Measurements from ENCODE around the gene EP400.

EP400 gene

GRCh38 chr12:132000286-132000872 is 50.6 kb downstream of the EP400 start:
- Histone ChIP-seq H3K27me3 (ENCODE audit: low read depth, low read length) (no peaks in the 10 kb centered on the region), H3K36me3 (ENCODE audit: control insufficient read depth in 1 of 2, insufficient read depth in 2 of 2, low read length in 2 of 2) (peaks cover 1 to 28% of the 10 kb centered on the region in 2 donors), H3K4me1 (ENCODE audit: control insufficient read depth in 1 of 2, insufficient read depth in 2 of 2, low read length in 2 of 2) (no peaks in the 10 kb centered on the region), H3K9me3 (ENCODE audit: control insufficient read depth in 1 of 2, low read length in 2 of 2) (no peaks in the 10 kb centered on the region), H3K4me3 (ENCODE audit: low read depth in 1 of 2, low read length in 2 of 2) (no peak overlapping the region), H3K27ac (ENCODE audit: low read length) (no peak overlapping the region)

DNA sequence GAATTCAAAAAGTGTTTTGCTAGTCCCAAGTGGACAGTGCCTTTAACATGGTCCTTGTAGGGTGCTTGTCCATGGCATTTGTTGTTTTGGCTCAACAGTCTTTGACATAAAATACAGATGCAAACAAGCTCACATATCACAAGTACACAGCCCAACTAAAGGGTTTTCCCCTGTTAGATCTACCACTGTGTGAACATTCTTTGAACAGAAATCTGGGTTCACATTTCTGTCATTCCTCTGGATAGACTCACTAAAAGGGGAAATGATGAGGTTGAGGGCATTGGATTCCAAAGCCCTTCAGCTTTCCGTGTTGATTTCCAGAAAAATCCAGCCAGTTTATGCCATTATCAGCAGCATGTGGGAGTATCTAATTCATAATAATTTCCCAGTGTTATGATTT is 54.1 kb downstream of the EP400 start:
- Histone ChIP-seq H3K4me3 (ENCODE audit: low read depth in 1 of 2, low read length in 2 of 2) (no peak overlapping the region), H3K36me3 (ENCODE audit: control insufficient read depth in 1 of 2, insufficient read depth in 2 of 2, low read length in 2 of 2) (peaks cover 22 to 42% of the 10 kb centered on the region in 2 donors), H3K9me3 (ENCODE audit: control insufficient read depth in 1 of 2, low read length in 2 of 2) (no peaks in the 10 kb centered on the region), H3K27ac (ENCODE audit: low read length) (no peak overlapping the region), H3K27me3 (ENCODE audit: low read depth, low read length) (no peaks in the 10 kb centered on the region), H3K4me1 (ENCODE audit: control insufficient read depth in 1 of 2, insufficient read depth in 2 of 2, low read length in 2 of 2) (no peaks in the 10 kb centered on the region)

DNA sequence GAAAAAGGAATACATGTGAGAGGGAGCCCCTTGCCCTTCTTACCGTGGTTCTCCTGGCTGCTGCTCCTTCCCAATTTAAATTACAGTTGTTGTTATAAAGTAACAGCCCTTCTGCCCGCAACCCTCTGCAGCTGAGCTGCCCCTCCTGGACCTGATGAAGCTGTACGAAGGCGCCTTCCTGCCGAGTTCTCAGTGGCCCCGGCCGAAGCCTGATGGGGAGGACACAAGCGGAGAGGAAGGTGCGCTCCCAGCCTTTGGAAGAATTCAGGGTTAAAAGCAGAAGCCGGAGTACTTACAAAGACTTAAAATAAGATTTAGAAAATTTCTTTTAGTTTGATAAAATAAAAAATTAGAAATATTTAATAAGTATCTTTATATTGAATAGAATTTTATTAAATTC is 55.2 kb downstream of the EP400 start:
- Histone ChIP-seq H3K27ac (ENCODE audit: low read length) (no peak overlapping the region), H3K4me1 (ENCODE audit: control insufficient read depth in 1 of 2, insufficient read depth in 2 of 2, low read length in 2 of 2) (no peaks in the 10 kb centered on the region), H3K27me3 (ENCODE audit: low read depth, low read length) (no peaks in the 10 kb centered on the region), H3K36me3 (ENCODE audit: control insufficient read depth in 1 of 2, insufficient read depth in 2 of 2, low read length in 2 of 2) (peaks cover 22 to 49% of the 10 kb centered on the region in 2 donors), H3K9me3 (ENCODE audit: control insufficient read depth in 1 of 2, low read length in 2 of 2) (no peaks in the 10 kb centered on the region), H3K4me3 (ENCODE audit: low read depth in 1 of 2, low read length in 2 of 2) (no peak overlapping the region)

DNA sequence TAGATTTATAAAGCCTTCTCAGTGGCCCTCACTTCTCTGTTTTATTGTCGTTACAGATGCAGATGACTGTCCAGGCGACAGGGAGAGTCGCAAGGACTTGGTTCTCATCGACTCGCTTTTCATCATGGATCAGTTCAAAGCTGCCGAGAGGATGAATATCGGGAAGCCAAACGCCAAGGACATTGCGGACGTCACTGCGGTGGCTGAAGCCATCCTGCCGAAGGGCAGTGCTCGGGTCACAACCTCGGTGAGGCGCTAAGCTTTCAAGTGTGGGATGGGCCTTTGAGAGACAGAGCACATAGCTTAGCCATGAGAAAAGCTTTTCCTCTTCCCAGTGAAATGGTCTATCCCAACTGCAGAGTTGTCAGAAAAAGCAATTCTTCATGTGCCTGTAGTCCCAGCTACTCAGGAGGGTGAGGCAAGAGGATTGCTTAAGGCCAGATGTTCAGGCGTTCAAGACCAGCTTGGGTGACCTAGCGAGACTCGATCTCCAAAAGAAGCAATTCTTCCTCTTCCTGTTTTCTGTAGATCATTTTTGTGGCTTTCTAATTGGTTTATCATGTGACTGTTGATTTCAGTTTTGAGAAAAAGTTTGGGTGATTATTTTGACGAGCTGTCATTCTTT is 56.4 kb downstream of the EP400 start:
- Histone ChIP-seq H3K9me3 (ENCODE audit: control insufficient read depth in 1 of 2, low read length in 2 of 2) (no peaks in the 10 kb centered on the region), H3K36me3 (ENCODE audit: control insufficient read depth in 1 of 2, insufficient read depth in 2 of 2, low read length in 2 of 2) (peaks cover 31 to 50% of the 10 kb centered on the region in 2 donors), H3K4me1 (ENCODE audit: control insufficient read depth in 1 of 2, insufficient read depth in 2 of 2, low read length in 2 of 2) (no peaks in the 10 kb centered on the region), H3K27me3 (ENCODE audit: low read depth, low read length) (no peaks in the 10 kb centered on the region), H3K4me3 (ENCODE audit: low read depth in 1 of 2, low read length in 2 of 2) (no peak overlapping the region), H3K27ac (ENCODE audit: low read length) (no peak overlapping the region)

DNA sequence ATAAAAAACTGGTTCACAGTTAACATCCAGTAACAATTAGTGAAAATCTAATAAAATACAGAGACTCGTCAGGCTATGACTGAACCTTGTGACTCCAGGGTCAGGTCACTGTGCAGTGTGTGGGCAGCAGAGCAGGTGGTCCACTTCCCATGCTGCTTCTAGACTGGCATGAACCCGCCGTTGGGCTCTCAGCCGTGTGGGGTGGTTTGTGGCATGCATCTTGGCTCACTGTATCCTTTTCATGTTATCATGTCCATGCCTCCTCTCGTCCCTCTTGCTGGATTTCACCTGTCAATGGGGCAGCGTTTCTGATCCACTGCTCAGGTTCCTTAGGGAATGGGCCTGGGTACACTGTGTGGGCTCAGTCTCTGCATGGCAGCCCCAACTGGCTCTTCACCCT is 57.3 kb downstream of the EP400 start:
- Histone ChIP-seq H3K4me3 (ENCODE audit: low read depth in 1 of 2, low read length in 2 of 2) (no peak overlapping the region), H3K27ac (ENCODE audit: low read length) (no peak overlapping the region), H3K9me3 (ENCODE audit: control insufficient read depth in 1 of 2, low read length in 2 of 2) (no peaks in the 10 kb centered on the region), H3K27me3 (ENCODE audit: low read depth, low read length) (no peaks in the 10 kb centered on the region), H3K4me1 (ENCODE audit: control insufficient read depth in 1 of 2, insufficient read depth in 2 of 2, low read length in 2 of 2) (no peaks in the 10 kb centered on the region), H3K36me3 (ENCODE audit: control insufficient read depth in 1 of 2, insufficient read depth in 2 of 2, low read length in 2 of 2) (peaks cover 38 to 59% of the 10 kb centered on the region in 2 donors)

DNA sequence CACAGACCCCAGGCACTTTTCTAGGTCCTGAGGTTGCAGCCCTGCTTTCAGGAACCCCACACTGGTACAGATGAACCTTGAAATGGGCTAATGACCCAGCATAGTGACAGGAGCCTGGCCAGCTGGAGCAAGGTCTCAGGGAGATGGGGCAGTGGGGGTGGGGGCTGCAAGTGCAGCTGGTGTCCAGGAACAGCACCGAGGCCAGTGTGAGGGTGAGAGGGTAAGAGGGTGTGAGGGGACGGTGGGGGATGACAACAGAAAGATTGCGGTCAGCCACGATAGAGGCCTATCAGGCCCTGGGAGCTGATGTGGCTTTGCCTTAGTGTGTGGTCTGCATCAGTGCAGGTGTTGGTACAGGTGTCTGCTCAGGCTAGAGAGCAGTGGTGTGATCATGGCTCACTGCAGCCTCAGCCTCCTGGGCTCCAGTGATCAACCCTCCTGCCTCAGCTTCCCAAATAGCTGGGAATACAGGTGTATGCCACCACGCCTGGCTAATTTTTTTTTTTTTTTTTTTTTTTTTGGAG is 59.7 kb downstream of the EP400 start:
- Histone ChIP-seq H3K36me3 (ENCODE audit: control insufficient read depth in 1 of 2, insufficient read depth in 2 of 2, low read length in 2 of 2) (peaks cover 60 to 72% of the 10 kb centered on the region in 2 donors), H3K4me1 (ENCODE audit: control insufficient read depth in 1 of 2, insufficient read depth in 2 of 2, low read length in 2 of 2) (no peaks in the 10 kb centered on the region), H3K27ac (ENCODE audit: low read length) (no peak overlapping the region), H3K9me3 (ENCODE audit: control insufficient read depth in 1 of 2, low read length in 2 of 2) (no peaks in the 10 kb centered on the region), H3K27me3 (ENCODE audit: low read depth, low read length) (no peaks in the 10 kb centered on the region), H3K4me3 (ENCODE audit: low read depth in 1 of 2, low read length in 2 of 2) (no peak overlapping the region)

DNA sequence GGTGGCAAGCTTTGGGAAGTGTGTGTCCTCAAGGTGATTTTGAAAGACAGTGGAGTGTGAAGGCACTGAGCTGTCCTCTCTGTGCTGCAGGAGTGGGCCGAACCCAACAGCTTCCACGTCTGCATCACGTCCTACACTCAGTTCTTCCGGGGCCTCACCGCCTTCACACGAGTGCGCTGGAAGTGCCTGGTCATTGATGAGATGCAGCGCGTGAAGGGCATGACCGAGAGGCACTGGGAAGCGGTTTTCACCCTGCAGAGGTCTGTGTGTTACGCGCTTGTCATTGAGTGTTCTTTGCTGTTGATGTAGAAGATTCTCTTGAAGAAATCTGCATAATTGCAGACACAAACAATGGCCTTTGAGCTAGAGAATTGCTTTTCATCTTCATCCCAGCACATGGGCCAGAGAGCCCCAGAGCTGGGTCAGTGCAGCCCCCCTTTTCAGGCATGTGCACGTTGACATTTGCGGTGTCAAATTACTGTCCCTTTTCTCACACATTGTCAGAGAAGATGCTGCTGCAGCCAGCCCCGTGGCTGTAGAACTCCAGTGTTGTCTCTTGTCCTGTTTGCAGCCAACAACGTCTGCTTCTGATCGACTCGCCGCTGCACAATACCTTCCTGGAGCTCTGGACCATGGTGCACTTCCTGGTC is 63.3 kb downstream of the EP400 start:
- H3K4me1 ChIP-seq (ENCODE audit: control insufficient read depth in 1 of 2, insufficient read depth in 2 of 2, low read length in 2 of 2), result no peaks in the 10 kb centered on the region
- H3K27me3 ChIP-seq (ENCODE audit: low read depth, low read length), result no peaks in the 10 kb centered on the region
- no peak overlapping the region for H3K4me3 ChIP-seq (ENCODE audit: low read depth in 1 of 2, low read length in 2 of 2)
- H3K9me3 ChIP-seq (ENCODE audit: control insufficient read depth in 1 of 2, low read length in 2 of 2), result no peaks in the 10 kb centered on the region
- no peak overlapping the region for H3K27ac ChIP-seq (ENCODE audit: low read length)
- H3K36me3 ChIP-seq (ENCODE audit: control insufficient read depth in 1 of 2, insufficient read depth in 2 of 2, low read length in 2 of 2), result peaks cover 69 to 74% of the 10 kb centered on the region in 2 donors

- no peak overlapping the region for H3K4me3 ChIP-seq (ENCODE audit: low read depth in 1 of 2, low read length in 2 of 2)
- no peaks in the 10 kb centered on the region for H3K4me1 ChIP-seq (ENCODE audit: control insufficient read depth in 1 of 2, insufficient read depth in 2 of 2, low read length in 2 of 2)
- H3K36me3 ChIP-seq (ENCODE audit: control insufficient read depth in 1 of 2, insufficient read depth in 2 of 2, low read length in 2 of 2), result peaks cover 81 to 82% of the 10 kb centered on the region in 2 donors
- H3K9me3 ChIP-seq (ENCODE audit: control insufficient read depth in 1 of 2, low read length in 2 of 2), result no peaks in the 10 kb centered on the region
- H3K27ac ChIP-seq (ENCODE audit: low read length), result no peak overlapping the region
- no peaks in the 10 kb centered on the region for H3K27me3 ChIP-seq (ENCODE audit: low read depth, low read length)
Measured at GRCh38 chr12:132014092-132014914, 64.6 kb downstream of the EP400 start.

GRCh38 chr12:132014915-132015280 is 65.2 kb downstream of the EP400 start:
- peaks cover 85 to 87% of the 10 kb centered on the region in 2 donors for H3K36me3 ChIP-seq (ENCODE audit: control insufficient read depth in 1 of 2, insufficient read depth in 2 of 2, low read length in 2 of 2)
- H3K4me3 ChIP-seq (ENCODE audit: low read depth in 1 of 2, low read length in 2 of 2), result no peak overlapping the region
- H3K27me3 ChIP-seq (ENCODE audit: low read depth, low read length), result no peaks in the 10 kb centered on the region
- H3K9me3 ChIP-seq (ENCODE audit: control insufficient read depth in 1 of 2, low read length in 2 of 2), result no peaks in the 10 kb centered on the region
- no peak overlapping the region for H3K27ac ChIP-seq (ENCODE audit: low read length)
- no peaks in the 10 kb centered on the region for H3K4me1 ChIP-seq (ENCODE audit: control insufficient read depth in 1 of 2, insufficient read depth in 2 of 2, low read length in 2 of 2)

- no peaks in the 10 kb centered on the region for H3K9me3 ChIP-seq (ENCODE audit: control insufficient read depth in 1 of 2, low read length in 2 of 2)
- no peaks in the 10 kb centered on the region for H3K4me1 ChIP-seq (ENCODE audit: control insufficient read depth in 1 of 2, insufficient read depth in 2 of 2, low read length in 2 of 2)
- H3K27ac ChIP-seq (ENCODE audit: low read length), result no peak overlapping the region
- H3K27me3 ChIP-seq (ENCODE audit: low read depth, low read length), result no peaks in the 10 kb centered on the region
- H3K4me3 ChIP-seq (ENCODE audit: low read depth in 1 of 2, low read length in 2 of 2), result no peak overlapping the region
- H3K36me3 ChIP-seq (ENCODE audit: control insufficient read depth in 1 of 2, insufficient read depth in 2 of 2, low read length in 2 of 2), result peaks cover 88 to 93% of the 10 kb centered on the region in 2 donors
Measured at GRCh38 chr12:132015686-132016430, 66.1 kb downstream of the EP400 start.

Data from muscle layer of duodenum (tissue), 2 donors.